ENCODE data around the gene ZP1.

ZP1 gene

DNA sequence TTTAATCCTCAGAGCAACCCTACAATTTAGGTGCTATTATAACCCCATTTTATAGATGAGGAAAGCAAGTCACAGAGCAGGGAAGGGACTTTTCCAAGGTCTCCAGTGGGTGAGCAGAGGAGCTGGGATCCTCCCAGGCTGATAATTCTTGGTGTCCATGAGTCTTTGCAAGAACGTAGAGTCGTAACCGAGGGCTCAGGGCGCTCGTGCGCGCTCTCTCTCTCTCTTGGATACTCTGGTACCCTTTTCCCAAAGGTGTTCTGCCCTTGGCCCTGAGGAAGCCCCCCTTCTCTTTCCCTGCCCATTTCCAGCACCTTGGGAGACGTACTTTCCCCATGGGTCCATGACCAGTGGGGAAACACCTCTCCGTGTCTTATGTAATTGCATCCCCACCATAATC, 5.2 kb upstream of the ZP1 start:
- DNase-seq, result no peak

- DNase-seq, result no peak
These were observed 3.5 kb upstream of the ZP1 start for GRCh38 chr11:60863550-60864521.

DNA sequence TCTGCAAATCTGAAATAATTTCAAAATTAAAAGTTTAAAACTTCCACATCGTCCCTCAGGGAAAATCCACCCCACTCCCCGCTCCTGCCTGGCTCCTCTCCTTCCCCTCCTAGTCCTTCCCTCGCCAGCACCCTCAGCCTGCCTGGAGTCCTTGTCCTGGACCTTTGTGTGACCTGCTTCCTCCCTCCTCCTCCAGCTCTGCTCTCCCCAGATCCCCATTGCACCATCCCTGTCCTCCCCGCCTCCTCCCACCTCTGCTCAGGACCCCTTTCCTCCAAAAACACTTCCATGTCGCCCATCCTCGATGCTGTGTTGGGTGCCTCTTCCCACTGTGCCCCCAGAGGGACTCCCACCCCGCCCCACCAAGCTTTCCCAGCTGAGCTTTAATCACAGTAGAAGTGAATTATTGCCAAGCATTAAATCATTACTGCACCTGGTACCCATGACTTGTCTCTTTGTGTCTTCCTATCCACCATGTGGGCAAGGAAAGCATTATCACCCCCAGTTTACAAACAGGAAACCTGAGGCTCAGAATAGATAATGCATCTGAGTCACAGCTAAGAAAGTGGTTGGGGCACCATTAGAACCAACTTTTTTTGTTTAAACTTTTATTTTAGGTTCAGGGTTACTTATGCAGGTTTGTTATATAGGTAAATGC, 2.4 kb upstream of the ZP1 start:
- DNase-seq, result no peak

DNA sequence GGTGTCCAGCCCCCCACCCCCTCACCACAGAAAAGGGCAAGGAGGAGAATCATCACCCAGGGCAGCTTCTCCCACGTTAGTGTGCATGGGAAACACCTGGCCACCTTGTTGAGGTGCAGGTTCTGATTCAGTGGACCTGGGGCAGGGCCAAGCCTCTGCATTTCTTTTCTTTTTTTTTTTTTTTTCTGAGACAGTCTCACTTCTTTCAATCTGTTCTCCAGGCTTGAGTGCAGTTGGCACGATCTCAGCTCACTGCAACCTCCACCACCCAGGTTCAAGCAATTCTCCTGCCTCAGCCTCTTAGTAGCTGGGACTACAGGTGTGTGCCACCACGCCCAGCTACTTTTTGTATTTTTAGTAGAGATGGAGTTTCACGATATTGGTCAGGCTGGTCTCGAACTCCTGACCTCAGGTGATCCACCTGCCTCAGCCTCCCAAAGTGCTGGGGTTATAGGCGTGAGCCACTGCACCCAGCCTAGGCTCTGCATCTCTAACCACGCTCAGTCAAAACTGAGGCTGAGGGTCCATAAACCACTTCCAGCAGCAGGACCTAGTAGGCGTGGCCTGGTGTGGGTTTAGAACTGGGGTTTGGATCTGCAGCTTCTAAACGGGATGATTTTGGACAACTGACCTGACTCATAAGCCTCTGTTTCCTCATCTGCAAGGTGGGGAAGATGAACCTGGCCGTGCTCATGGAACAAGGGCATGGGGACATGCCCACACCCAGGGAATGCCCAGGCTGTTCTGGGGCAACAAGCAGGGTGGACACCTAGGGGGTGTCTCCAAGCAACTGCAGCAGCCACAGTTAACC, 734 bp downstream of the ZP1 start:
- no peak for DNase-seq

DNA sequence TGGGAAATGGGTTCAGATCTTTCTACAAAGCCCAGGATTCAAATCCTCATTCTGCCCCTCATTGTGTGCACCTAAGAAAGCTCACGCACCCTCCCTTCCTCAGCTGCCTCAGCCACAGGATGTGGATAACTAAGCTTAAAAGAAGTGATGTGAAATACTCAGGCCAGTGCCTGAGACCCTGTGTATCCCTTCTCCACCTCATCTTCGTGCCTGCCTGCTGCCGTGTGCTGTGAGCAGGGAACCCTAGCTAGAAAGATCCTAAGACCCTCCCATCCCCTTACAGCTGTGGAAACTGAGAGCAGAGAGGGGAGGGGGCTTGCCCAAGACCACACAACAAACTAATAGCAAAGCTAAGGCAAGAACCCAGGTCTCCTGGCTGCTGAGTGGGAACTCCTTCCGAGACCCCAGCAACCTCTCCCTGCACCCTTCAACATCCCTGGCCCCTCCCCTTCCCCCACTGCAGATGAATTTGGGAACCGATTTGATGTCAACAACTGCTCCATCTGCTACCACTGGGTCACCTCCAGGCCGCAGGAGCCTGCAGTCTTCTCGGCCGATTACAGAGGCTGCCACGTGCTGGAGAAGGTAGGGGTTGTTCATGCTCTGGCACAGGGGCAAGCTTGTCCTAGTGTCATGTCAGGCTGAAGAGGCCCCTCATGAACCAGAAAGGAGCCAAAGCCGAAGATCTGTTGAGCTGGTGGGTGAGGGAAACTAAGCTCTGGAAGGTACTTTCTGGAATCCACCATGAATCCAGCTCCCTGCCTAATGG, 1.5 kb downstream of the ZP1 start:
- DNase-seq, result no peak

- no peak for DNase-seq
These were observed 2.1 kb downstream of the ZP1 start for GRCh38 chr11:60869451-60869825.

GRCh38 chr11:60870276-60870675, 2.9 kb downstream of the ZP1 start:
- DNase-seq, result no peak

- DNase-seq, result no peak
These were observed 3.5 kb downstream of the ZP1 start for GRCh38 chr11:60870733-60871377.

GRCh38 chr11:60871378-60872061, 4.2 kb downstream of the ZP1 start:
- DNase-seq, result no peak

DNA sequence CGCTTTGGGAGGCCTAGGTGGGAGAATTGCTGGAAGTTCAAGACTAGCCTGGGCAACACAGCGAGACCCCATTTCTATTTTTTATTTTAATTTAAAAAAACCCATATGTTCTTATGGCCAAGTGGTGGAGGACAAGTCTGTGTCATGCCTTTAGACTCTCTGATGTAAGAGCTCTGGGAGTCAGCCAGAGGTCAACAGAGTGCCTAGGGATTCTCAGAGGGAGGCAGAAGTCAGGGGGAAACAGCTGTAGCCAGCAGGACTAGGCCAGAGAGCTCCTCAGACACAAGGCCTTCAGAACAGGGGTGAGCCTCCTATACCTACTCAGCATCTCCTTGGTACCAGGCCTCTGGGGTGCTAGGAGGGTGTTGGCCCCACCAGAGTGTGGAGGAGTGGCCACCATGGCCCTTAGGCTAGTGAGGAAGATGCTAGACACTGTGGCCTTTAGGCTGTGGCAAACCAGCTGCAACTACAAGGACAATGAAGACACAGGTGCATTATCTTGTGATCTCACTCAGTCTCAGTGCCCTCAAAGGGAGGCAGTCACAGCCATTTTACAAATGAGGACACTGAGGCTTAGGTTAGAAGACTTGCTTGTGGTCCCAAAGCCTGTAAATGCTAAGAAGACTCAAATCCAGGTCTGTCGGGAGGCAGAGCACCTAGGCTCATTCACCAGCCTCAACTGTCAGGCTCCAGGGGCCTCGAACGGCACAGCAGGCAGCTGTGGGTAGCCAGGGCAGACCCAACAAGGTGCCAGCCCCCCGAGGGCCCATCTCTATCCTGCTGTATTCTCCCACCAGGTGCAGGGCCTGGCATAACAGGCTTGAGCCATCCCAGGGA, 5.0 kb downstream of the ZP1 start:
- no peak for DNase-seq

GRCh38 chr11:60872961-60873524, 5.7 kb downstream of the ZP1 start:
- no peak for DNase-seq

- DNase-seq, result no peak
These were observed 6.2 kb downstream of the ZP1 start for GRCh38 chr11:60873533-60873932.

- DNase-seq, result no peak
These were observed 7.4 kb downstream of the ZP1 start for GRCh38 chr11:60874421-60875365.

DNA sequence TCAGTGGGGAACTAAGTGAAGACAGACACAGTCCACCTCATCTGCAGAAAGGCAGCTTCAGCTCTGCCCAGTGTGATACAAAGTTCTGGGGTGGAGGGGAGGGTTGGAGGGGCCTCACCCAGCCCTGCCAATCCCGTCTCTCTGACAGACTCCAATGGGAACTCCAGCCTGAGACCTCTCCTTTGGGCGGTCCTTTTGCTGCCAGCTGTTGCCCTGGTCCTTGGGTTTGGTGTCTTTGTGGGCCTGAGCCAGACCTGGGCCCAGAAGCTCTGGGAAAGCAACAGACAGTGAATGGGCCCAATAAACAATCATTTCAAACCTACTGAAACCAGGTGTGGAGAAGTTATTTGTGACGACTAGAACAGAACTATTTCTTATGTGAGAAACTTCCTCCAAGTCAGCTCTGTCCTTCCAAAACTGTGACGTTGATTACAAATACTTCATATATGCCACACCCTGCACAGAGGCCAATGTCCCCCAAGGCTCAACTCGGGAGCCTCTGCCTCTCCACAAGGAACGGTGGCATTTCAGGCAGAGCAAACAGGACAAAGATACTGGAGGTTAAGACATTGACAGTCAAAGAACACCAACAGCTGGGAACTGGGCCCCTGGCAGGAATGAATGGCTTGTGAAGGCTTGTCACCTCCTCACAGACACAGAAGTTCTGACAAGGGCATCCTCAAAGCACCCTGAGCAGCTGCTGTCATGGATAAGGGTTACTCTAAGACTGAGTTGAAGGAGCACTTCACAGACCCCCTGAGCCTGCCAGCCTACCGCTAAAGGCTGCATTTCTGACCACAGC, 8.2 kb downstream of the ZP1 start:
- no peak for DNase-seq

GRCh38 chr11:60876168-60876485, 8.8 kb downstream of the ZP1 start:
- no peak for DNase-seq

DNA sequence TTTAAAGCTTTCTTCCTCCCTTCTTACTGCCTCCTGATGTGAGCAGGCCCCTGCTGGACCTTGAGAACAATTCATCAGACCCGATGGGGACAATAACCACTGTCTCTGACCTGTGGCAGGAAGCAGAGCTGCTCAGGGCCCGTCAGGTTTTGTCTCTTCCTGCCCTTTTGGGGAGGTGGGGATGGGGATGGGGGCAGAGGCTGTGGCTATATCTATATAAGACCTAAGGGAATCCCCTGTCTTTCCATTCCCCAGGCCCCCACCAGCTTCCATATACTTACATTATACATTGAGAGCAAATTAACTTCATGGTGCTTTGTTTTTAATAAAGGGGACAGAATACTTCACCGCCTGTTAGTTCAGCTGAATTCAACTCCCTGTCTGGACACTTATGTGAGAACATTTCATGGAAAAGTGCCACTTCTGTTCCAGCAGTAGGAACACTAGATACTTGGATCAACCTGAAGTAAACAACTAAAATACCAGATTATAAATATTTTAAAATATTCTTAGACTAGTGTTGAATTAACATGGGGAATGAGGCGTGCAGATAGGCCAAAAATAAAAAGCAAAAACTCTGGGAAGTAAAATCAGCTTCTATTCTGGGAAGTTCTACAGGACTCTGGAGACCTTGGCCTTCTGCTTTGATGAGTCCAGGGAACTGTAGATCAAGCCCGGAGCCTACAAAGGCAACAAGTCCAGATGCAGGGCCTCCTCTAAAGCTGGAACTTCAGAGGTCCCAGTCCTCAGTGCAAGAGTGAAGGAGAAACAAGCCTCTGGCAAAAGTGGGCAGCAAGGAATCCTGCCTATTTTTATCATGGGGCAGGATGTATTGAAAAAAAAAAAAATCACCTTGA, 11.1 kb downstream of the ZP1 start:
- no peak for DNase-seq

DNA sequence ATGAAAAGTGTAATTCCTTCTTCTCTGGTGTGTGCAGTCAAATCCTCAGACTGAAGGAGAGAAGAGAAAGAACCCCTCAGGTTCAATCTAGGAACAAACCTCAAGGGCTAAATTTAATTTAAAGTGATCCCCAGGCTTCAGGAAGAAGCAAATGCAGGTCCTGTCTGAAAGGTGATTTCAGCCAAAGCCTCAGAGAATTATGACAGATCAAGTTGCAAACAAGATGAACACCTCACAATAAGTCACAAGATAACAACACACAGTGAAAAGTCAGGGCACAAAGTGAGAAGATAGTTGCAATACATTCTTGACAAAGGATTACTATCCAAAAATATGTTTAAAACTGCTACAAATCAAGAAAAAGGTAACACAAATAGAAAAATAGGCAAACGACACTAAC, 11.8 kb downstream of the ZP1 start:
- no peak for DNase-seq

Measured in stimulated activated naive CD4-positive, alpha-beta T cell treated with Interleukin-2 at 50 U/mL for 16 hours (primary cell).